Ramos (cell line): ENCODE results near the gene BATF2.
"Not testable (repeated sequence)": the region's sequence is repeated elsewhere in the genome, so short reads cannot be mapped to it uniquely, and the experiment has no call there.

Source experiments
- in situ Hi-C: fragments of 300-500 bp; cut with MboI; formaldehyde crosslinking; loops from one replicate; pipeline ENCODE4 v1.14.3; 2022; ENCODE audit warnings: low sequenced_read_pairs; ENCODE audit not compliant: unreplicated experiment

BATF2 gene

GRCh38 chr11:65013888-65014725 is 17.3 kb upstream of the BATF2 start, which contains the start of gene ARL2:
Gene ARL2 (plus strand): TSS chr11:65014160. CDS start chr11:65014208, 48 bp downstream.
- in situ Hi-C loops, result no loop called here

- in situ Hi-C loops, result no loop called here
Observed at GRCh38 chr11:65013130-65013887, 16.5 kb upstream of the BATF2 start.

- in situ Hi-C loops, result no loop called here
Observed at GRCh38 chr11:65008873-65009272, 12.1 kb upstream of the BATF2 start.

- in situ Hi-C loops, result no loop called here
Observed at GRCh38 chr11:65008016-65008415, 11.2 kb upstream of the BATF2 start.

GRCh38 chr11:65003968-65004367 is 7.2 kb upstream of the BATF2 start:
- in situ Hi-C loops, result not testable (repeated sequence)

GRCh38 chr11:65003282-65003681 is 6.5 kb upstream of the BATF2 start:
- in situ Hi-C loops, result no loop called here

GRCh38 chr11:65002706-65003105 is 5.9 kb upstream of the BATF2 start:
- in situ Hi-C loops, result no loop called here

GRCh38 chr11:64999478-64999877 is 2.7 kb upstream of the BATF2 start:
- in situ Hi-C loops, result no loop called here

GRCh38 chr11:64998690-64999431 is 2.1 kb upstream of the BATF2 start:
- in situ Hi-C loops, result no loop called here

- in situ Hi-C loops, result no loop called here
Observed at GRCh38 chr11:64998141-64998540, 1.4 kb upstream of the BATF2 start.

GRCh38 chr11:64996327-64996709 is 453 bp downstream of the BATF2 start:
- in situ Hi-C loops, result no loop called here

- in situ Hi-C loops, result no loop called here
Observed at GRCh38 chr11:64994318-64994717, 2.5 kb downstream of the BATF2 start.

GRCh38 chr11:64990222-64990923 is 6.4 kb downstream of the BATF2 start:
- in situ Hi-C loops, result no loop called here

- in situ Hi-C loops, result no loop called here
Observed at GRCh38 chr11:64989416-64989815, 7.4 kb downstream of the BATF2 start.

GRCh38 chr11:64987998-64988854 is 8.5 kb downstream of the BATF2 start:
- in situ Hi-C loops, result no loop called here

- in situ Hi-C loops, result not testable (repeated sequence)
Observed at GRCh38 chr11:64983339-64983738, 13.4 kb downstream of the BATF2 start.

- in situ Hi-C loops, result no loop called here
Observed at GRCh38 chr11:64976651-64977050, 20.1 kb downstream of the BATF2 start.

- in situ Hi-C loops, result no loop called here
Observed at GRCh38 chr11:64974124-64974523, 22.6 kb downstream of the BATF2 start.
